ENCODE measurements around the gene DUSP14.
"Not testable (repeated sequence)": the region's sequence is repeated elsewhere in the genome, so short reads cannot be mapped to it uniquely, and the experiment has no call there.

DUSP14 gene

GRCh38 chr17:37485938-37486570, 3.6 kb upstream of the DUSP14 start:
- FAIRE-seq = no peak

DNA sequence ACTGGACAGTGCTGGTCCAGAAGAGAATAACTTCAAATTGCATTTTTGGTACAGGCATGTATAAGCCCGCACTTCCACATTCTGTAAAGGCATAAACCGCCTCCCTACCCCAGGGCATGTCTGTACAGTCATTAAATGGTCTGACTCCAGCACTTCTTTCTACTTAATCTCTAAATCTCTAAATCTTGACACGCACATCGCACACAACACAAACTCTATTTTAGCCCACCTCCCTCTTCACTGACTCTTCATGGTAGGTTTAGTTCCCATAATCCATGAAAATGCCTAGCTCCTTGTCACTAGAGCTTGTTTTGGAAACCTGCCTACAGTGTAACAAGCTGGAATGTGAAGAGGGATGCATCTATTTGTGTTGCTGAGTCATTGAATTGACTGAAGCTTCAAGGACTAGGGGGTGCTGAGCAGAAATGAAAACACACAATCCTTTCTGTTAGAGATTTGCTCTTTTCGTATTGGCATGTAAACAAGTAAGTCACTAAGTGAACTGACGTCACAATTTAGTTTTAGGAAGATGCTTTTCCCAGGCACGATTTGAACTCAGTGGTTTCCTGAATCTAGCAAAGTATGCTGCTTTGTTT, 1.6 kb upstream of the DUSP14 start:
- FAIRE-seq = no peak

DNA sequence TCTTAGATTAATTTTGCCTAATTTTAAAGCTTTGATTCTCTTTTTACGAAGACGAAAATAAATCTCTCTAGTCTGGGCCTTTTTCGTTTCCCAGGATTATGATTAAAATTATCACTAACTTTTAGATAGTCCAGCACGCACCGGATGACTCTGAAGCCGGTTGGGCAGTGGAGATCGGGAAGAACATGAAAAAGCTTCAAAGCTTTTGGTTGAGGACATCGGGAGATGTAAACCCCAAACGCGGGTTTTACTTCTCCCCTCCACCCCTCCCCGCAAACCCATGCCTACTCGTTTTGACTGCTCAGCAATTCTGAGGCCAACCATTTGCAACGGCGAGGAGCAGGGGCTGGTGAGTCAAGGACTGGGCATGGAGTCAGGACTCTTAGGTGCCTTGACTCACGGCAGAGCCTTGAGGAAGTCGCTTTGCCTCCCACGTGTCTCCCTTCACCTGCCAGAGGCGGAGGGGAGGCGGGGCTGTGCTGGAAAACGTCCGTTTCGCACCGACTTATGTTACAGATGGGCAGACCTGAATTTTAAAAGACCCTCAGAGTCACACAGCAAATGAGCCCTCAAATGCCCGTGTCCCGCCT, 989 bp upstream of the DUSP14 start:
- no peak for FAIRE-seq

GRCh38 chr17:37490022-37490587, 414 bp downstream of the DUSP14 start:
- no peak for FAIRE-seq

GRCh38 chr17:37490638-37491614, 1.2 kb downstream of the DUSP14 start:
- no peak for FAIRE-seq

DNA sequence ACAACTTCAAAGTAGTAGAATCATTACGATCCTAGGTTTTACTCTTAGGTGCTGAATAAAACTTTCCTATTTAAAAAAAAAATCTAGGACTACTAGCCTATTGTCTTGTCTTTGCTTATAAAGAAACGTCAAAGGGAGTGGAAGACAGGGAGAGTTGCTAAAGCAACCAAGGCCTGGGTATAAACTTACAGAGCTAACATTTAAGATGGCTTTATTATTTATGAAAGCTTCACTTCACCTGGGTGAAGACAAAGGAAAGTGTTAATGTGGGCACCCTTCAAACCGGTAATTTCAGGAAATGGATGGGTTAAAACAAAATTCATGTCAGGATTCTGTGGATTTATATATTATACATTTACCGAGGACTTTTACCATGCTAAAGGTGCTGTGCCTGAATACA, 2.5 kb downstream of the DUSP14 start:
- FAIRE-seq = no peak

GRCh38 chr17:37493249-37494027, 3.7 kb downstream of the DUSP14 start:
- FAIRE-seq = no peak

GRCh38 chr17:37494401-37494831, 4.7 kb downstream of the DUSP14 start:
- no peak for FAIRE-seq

- FAIRE-seq = no peak
These were observed 5.3 kb downstream of the DUSP14 start for GRCh38 chr17:37494971-37495370.

DNA sequence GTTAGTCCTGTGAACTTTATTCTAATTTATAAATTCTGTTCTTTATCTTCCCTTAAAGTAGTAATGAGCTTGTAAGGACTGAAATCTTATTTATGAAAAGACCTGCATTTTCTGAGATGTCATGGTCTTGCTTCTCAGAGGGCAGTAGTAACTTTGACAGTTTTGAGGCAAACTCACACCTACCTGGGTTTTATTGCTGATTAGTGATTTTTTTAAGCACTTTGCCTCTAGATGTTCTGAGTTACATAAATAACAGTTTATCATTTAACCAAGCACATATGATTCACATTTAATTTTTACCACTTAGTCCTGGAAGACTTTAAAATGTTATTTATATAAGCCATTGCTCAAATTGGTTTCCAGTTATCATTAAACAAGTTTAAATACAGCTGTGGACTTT, 10.7 kb downstream of the DUSP14 start:
- FAIRE-seq = no peak

GRCh38 chr17:37502009-37502936, 12.6 kb downstream of the DUSP14 start:
- FAIRE-seq = no peak

DNA sequence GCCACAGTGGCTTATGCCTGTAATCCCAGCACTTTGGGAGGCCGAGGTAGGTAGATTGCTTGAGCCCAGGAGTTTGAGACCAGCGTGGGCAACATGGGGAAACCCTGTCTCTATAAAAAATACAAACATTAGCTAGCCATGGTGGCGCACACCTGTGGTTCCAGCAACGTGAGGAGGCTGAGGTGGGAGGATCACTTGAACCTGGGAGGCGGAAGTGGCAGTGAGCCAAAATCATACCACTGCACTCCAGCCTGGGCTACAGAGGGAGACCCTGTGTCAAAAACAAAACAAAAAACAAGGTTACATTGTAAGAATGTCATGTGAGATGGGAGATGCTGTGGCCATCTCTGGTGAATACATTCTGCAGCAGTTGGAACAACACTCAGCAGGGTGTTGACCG, 13.5 kb downstream of the DUSP14 start:
- no peak for FAIRE-seq

- FAIRE-seq = no peak
These were observed 15.6 kb downstream of the DUSP14 start for GRCh38 chr17:37505333-37505732.

GRCh38 chr17:37506678-37507077, 17.0 kb downstream of the DUSP14 start:
- FAIRE-seq = no peak

- no peak for FAIRE-seq
These were observed 17.4 kb downstream of the DUSP14 start for GRCh38 chr17:37507111-37507510.

DNA sequence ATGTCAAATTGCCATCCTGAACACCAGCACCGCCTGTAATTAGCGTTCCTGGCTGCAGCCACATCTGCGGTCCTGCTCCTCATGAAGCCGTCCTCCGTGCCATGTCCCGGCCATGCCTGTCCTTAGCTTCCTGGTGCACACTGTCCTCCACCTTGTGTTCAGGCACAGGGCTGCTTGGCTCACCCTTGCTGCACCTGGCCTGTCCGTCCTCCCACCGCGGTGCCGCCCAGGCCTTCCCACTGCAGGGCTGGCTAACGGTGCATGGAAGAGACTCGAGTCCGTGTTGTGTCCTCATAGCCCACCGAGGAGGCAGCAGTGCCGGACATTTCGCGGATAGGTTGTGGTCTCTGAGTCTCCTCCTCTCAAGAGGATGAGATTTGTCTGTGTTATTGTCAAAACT, 20.4 kb downstream of the DUSP14 start:
- FAIRE-seq = no peak

DNA sequence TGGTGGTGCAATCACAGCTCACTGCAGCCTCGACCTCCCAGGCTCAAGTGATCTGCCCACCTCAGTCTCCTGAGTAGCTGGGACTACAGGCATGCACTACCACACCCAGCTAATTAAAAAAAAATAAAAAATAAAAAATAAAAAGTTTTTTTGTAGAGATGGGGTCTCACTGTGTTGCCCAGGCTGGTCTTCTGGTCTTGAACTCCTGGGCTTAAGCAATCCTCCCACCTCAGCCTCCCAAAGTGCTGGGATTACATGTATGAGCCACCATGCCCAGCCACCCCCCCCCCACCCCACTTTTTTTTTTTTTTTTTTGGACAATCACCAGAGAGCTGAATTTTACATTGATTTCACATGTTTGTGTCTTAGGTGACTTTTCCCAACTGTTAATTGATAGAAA, 22.0 kb downstream of the DUSP14 start:
- not testable (repeated sequence) for FAIRE-seq

DNA sequence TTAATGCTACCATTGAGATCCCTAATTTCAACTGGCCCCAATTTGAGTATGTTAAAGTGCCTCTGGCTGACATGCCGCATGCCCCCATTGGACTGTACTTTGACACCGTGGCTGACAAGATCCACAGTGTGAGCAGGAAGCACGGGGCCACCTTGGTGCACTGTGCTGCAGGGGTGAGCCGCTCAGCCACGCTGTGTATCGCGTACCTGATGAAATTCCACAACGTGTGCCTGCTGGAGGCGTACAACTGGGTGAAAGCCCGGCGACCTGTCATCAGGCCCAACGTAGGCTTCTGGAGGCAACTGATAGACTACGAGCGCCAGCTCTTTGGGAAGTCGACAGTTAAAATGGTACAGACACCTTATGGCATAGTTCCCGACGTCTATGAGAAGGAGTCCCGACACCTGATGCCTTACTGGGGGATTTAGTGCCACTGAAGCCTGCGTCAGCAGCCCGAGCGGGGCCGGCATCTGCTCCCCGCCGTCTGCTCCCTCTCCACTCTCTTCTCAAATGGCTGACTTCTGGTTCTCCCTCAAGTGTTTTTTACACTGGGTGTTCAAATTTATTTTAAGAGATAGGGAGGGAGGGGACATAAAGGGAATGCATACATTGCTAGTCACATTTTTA, 22.9 kb downstream of the DUSP14 start:
- no peak for FAIRE-seq

- no peak for FAIRE-seq
These were observed 24.0 kb downstream of the DUSP14 start for GRCh38 chr17:37513711-37514110.

GRCh38 chr17:37516127-37516571, 26.5 kb downstream of the DUSP14 start:
- FAIRE-seq = no peak
